KOPT-K1 (cell line): ENCODE measurements around the gene AMPH.
"Not testable (repeated sequence)": the region's sequence is repeated elsewhere in the genome, so short reads cannot be mapped to it uniquely, and the experiment has no call there.

Experiments used
- H3K27ac ChIP-seq: fragments of 200-600 bp; sonication (generic); 2 replicates; pipeline ENCODE4 v1.5.1; 2016; ENCODE audit warnings: antibody characterized with exemption, mild to moderate bottlenecking, low read depth, low read length; ENCODE audit not compliant: poor library complexity, severe bottlenecking
- H3K36me3 ChIP-seq: fragments of 200-600 bp; sonication (generic); 2 replicates; pipeline ENCODE4 v1.5.1; 2017; ENCODE audit warnings: antibody characterized with exemption, mild to moderate bottlenecking, low read length, moderate library complexity; ENCODE audit not compliant: insufficient read depth
- H3K9me3 ChIP-seq: fragments of 200-600 bp; sonication (generic); 2 replicates; pipeline ENCODE4 v1.5.1; 2017; ENCODE audit warnings: antibody characterized with exemption, low read length, mild to moderate bottlenecking; ENCODE audit not compliant: insufficient read depth, poor library complexity, severe bottlenecking

The AMPH gene

DNA sequence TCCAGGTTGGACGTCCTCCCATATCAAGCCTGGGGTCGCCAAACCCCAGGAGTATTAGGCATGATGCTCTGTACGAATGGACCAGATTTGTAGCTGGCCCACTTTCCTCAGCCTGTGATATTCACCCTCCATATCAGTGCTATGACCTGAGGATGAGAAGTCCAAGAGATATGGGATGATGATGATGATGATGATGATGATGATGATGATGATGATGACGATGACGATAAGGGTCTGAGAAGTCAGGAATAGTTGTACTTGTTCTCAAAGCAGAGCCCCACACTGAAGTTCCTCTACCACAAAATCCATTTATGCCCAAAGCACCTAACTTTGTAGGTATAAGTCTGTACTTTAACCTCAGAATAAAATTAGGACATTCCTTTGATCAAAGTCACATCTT is 50.7 kb downstream of the AMPH start:
- Histone ChIP-seq H3K36me3 (no peaks in the 10 kb centered on the region), H3K9me3 (peaks cover 7% of the 10 kb centered on the region), H3K27ac (no peak overlapping the region)

- Histone ChIP-seq H3K9me3 (peaks cover 10% of the 10 kb centered on the region), H3K27ac (no peak overlapping the region), H3K36me3 (no peaks in the 10 kb centered on the region)
Measured at GRCh38 chr7:38574086-38574485, 57.1 kb downstream of the AMPH start.

DNA sequence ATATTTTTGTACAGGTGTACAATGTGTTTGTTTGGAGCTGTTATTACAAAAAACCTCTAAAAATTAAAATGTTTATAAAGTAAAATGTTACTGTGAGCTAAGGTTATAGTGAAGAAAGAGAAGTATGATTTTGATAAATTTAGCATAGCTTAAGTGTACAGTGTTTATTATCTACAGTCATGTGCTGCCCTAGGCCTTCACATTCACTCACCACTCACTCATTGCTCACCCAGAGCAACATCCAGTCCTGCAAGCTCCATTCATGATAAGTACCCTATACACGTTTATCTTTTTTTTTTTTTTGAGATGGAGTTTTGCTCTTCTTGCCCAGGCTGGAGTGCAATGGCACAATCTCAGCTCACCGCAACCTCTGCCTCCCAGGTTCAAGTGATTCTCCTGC is 59.6 kb downstream of the AMPH start:
- H3K36me3 ChIP-seq, H3K27ac ChIP-seq: not testable (repeated sequence)
- peaks cover 10% of the 10 kb centered on the region for H3K9me3 ChIP-seq

DNA sequence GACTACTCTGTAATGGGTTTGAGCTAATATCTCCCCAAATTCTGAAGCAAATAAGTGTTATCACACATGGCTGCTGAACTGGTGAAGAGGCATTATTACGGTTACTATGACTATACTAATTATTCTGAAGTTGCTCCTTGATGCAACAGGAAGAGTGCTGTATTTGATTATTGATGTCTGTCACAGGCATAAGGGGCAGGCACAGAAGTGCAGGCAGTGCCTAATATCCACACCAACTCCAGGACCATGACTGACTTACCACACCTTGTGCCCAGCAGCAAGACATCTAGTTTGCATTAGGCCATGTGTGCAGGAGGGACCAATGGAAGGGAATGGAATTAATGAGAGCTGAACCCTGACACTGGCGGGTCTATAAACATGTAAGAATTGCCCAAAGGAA is 62.7 kb downstream of the AMPH start:
- no peaks in the 10 kb centered on the region for H3K36me3 ChIP-seq

GRCh38 chr7:38565289-38565688 is 65.9 kb downstream of the AMPH start:
- H3K36me3 ChIP-seq = no peaks in the 10 kb centered on the region
- H3K9me3 ChIP-seq = no peaks in the 10 kb centered on the region
- no peak overlapping the region for H3K27ac ChIP-seq

More for the DNA sequence above, 62.7 kb downstream of the AMPH start:
- no peak overlapping the region for H3K27ac ChIP-seq
- no peaks in the 10 kb centered on the region for H3K9me3 ChIP-seq

DNA sequence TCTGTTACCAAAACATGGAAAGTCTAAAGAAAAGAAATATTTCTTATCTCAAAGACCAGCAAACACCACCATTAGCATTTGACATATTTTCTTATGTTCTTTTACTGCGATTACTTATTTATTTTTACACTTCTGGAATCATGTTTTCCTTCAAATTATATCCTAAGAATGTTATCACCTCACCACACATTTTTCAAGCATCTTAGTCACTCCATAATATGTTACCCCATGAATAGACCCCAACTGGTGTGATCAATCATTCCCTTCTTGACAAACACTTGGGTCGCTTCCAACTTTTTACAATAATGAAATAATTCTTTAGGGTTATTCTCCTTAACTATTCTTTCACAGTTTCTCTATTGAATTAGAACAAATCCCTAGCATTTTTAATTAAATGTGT is 67.4 kb downstream of the AMPH start:
- H3K36me3 ChIP-seq = no peaks in the 10 kb centered on the region
- H3K9me3 ChIP-seq = no peaks in the 10 kb centered on the region
- no peak overlapping the region for H3K27ac ChIP-seq

DNA sequence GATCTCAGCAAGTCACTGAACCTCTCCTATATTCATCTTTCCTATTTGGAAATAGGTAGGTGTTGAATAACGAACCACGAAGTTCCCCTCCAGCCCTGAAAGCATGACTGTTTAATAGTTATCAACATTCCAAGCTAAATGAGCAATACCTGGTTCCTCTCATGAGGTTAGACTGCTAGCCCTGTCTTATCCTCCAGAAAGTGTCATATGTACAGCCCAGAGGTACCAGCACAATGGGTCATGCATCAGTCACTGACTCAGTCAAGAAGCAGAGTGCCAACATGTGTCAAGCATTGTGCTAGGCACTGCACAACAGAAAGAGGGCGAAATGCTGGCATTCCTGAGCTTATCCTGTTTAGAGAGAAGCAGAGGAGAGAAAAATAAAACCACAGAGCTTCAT is 70.0 kb downstream of the AMPH start:
- no peaks in the 10 kb centered on the region for H3K36me3 ChIP-seq
- H3K27ac ChIP-seq = no peak overlapping the region
- H3K9me3 ChIP-seq = no peaks in the 10 kb centered on the region

GRCh38 chr7:38558761-38559345 is 72.3 kb downstream of the AMPH start:
- Histone ChIP-seq H3K9me3 (no peaks in the 10 kb centered on the region), H3K36me3 (no peaks in the 10 kb centered on the region), H3K27ac (no peak overlapping the region)

GRCh38 chr7:38554586-38554985 is 76.6 kb downstream of the AMPH start:
- Histone ChIP-seq H3K9me3 (no peaks in the 10 kb centered on the region), H3K27ac (no peak overlapping the region), H3K36me3 (no peaks in the 10 kb centered on the region)

DNA sequence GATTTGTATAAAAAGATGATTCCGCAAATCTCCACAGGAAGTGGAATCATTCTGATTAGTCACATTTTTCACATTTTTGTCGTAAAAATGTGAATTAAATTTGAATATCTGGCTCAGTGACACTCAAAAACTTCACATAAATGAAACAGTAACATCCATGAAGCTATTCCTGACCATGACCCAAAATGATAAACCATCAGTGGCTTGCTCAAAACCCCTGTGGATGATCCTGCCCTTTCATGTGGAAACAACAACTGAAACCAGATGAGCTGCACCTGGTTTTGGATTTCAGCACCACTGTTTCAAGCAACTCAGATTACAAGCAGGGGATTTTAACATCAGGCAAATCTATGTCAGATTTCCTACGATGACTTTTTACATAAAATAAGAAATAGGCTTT is 80.3 kb downstream of the AMPH start:
- Histone ChIP-seq H3K9me3 (no peaks in the 10 kb centered on the region), H3K27ac (no peak overlapping the region), H3K36me3 (no peaks in the 10 kb centered on the region)

DNA sequence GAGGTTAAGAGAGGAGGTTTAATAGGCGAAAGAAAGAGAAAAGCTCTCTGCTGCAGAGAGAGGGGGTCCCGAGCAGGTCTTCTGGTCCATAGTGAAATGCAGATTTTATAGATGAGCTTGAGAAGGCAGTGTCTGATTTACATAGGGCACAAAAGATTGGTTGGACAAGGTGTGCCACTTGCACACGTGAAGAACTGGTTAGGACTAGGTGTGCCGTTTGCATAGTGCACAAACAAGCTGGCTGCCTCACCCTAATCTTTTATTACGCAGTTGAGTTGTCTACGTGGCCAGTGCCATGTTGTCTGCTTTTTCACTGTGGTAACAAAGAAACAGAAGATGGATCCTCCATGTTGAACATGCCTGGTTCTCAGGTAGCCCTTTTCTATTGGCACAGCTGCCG is 82.6 kb downstream of the AMPH start:
- Histone ChIP-seq H3K36me3 (no peaks in the 10 kb centered on the region), H3K9me3 (no peaks in the 10 kb centered on the region), H3K27ac (no peak overlapping the region)

DNA sequence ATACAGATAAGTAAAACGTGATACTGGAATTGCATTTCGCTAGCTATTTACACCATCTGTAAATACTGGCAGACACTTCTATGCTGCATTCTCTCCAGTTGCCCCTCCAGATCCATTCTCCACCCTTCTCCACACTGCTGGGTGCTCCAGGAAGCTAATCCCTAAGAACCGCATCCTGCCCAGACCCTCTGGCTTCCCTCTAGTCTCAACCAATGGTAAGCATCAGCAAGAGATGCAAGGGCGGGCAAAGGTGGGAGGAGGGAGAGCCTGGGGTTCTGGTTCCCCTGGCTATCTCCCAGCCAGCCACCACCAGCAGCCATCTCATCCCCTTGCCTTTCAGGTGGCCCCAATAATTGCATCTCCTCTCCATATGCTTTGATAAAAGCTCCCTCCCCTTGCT is 84.4 kb downstream of the AMPH start:
- no peaks in the 10 kb centered on the region for H3K36me3 ChIP-seq
- no peaks in the 10 kb centered on the region for H3K9me3 ChIP-seq
- no peak overlapping the region for H3K27ac ChIP-seq

- no peaks in the 10 kb centered on the region for H3K9me3 ChIP-seq
Measured at GRCh38 chr7:38545977-38546376, 85.2 kb downstream of the AMPH start.

DNA sequence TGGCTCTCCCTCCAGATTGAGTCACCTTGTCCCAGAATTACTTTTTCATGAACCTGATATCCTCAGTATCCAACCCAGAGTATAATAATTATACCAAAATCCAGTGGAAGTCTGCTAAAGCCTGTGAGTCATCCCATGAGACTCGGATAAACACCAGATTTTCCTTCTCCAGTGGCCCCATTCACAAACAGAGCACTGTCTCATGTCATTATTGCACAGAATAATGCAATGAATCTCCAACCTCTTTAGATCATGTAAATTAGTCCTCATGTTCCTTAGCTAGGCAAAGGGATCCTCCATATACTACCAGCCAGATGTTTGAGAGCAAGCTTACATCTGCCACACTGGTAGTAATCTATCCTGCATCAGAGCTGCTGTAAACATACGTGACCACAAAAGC is 89.0 kb downstream of the AMPH start:
- H3K9me3 ChIP-seq = no peaks in the 10 kb centered on the region

More at GRCh38 chr7:38545977-38546376, 85.2 kb downstream of the AMPH start:
- Histone ChIP-seq H3K27ac (no peak overlapping the region), H3K36me3 (no peaks in the 10 kb centered on the region)

DNA sequence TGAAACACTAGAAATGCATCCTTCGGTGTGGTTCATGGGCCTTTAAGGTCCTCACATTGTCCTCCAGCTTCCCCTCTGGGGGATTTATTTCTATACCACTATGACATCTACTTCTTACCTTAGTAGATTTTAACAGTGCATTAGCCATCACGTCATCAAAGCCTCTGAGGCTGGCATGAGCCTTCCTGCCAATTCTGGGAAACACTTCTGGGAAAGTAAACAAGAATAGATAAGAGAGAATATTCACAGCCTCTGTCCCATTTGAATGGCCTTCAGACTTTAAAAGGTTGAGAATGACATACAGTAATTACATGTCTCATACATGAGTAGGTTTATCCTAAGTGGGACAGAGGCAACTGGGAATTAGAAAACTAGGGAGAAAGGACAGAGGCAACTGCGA is 89.7 kb downstream of the AMPH start:
- H3K27ac ChIP-seq = no peak overlapping the region
- no peaks in the 10 kb centered on the region for H3K36me3 ChIP-seq
- no peaks in the 10 kb centered on the region for H3K9me3 ChIP-seq

More for the DNA sequence above, 89.0 kb downstream of the AMPH start:
- no peaks in the 10 kb centered on the region for H3K36me3 ChIP-seq
- H3K27ac ChIP-seq = no peak overlapping the region

DNA sequence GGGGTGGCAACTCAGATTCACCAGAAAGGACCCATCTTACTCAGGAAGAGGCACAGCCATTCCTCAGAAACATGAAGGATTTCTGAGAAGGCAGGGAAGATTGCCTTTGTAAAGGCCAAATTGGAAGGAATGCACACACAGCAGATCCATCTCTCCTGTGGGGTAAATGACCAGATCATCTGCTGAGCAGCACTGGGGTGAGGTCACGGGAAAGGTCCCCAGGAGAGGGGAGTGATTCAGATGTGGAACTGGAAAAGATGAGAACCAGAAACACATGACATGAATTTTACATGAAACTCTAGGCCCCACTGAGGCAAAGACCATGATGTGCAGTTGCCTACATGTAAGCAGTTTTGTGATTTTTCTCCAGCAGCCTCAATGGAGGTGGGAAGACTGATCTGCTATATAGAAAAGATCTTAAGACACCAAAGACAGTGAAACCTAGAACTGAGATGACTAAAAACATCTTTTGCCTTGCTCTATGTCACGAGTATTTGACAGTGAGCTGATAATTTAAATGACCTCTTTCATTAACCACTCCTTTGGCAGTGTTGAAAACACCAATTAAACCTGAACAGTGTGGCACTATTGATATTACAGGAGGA is 91.6 kb downstream of the AMPH start:
- H3K27ac ChIP-seq = no peak overlapping the region
- H3K36me3 ChIP-seq = no peaks in the 10 kb centered on the region
- H3K9me3 ChIP-seq = no peaks in the 10 kb centered on the region
